Osteocyte (in vitro differentiated cells): ENCODE data around the gene CES2. TPM values are rescaled to one million over a fixed set of nuclear protein-coding genes. Genes with fewer than 3 reads are reported as not detected.

Source experiments
- DNase-seq: peaks from one replicate; pipeline ENCODE4 v3.0.0; 2021; ENCODE audit warnings: mixed read lengths; ENCODE audit not compliant: unreplicated experiment; ENCODE audit errors: extremely low spot score
- H3K27ac Mint-ChIP-seq: one replicate; pipeline ENCODE4 v1.8.0; 2021; ENCODE audit warnings: mild to moderate bottlenecking, mixed read lengths; ENCODE audit not compliant: unreplicated experiment
- H3K27me3 Mint-ChIP-seq: one replicate; pipeline ENCODE4 v1.8.0; 2021; ENCODE audit warnings: mixed read lengths; ENCODE audit not compliant: unreplicated experiment
- H3K36me3 Mint-ChIP-seq: one replicate; pipeline ENCODE4 v1.8.0; 2021; ENCODE audit warnings: mixed read lengths; ENCODE audit not compliant: unreplicated experiment
- H3K4me1 Mint-ChIP-seq: one replicate; pipeline ENCODE4 v1.8.0; 2021; ENCODE audit warnings: mixed read lengths; ENCODE audit not compliant: unreplicated experiment
- H3K4me3 Mint-ChIP-seq: one replicate; pipeline ENCODE4 v1.8.0; 2021; ENCODE audit warnings: mild to moderate bottlenecking, moderate library complexity, mixed read lengths; ENCODE audit not compliant: unreplicated experiment
- H3K9me3 Mint-ChIP-seq: one replicate; pipeline ENCODE4 v1.8.0; 2021; ENCODE audit warnings: mixed read lengths; ENCODE audit not compliant: unreplicated experiment
- total RNA-seq: library from RNA; stranded (reverse); gene quantifications from 2 replicates; pipeline ENCODE4 v1.2.1, GENCODE V29; 2021
- TF ChIP-seq, protein P1 (sequence below): fragments of 200-600 bp; sonication (generic); IDR thresholded peaks from 2 replicates; pipeline ENCODE4 v1.5.0; 2021; ENCODE audit warnings: antibody characterized with exemption, mild to moderate bottlenecking, moderate library complexity

Gene CES2
- total RNA-seq, 1 donor from 2014 or later, result 38.6 TPM

DNA sequence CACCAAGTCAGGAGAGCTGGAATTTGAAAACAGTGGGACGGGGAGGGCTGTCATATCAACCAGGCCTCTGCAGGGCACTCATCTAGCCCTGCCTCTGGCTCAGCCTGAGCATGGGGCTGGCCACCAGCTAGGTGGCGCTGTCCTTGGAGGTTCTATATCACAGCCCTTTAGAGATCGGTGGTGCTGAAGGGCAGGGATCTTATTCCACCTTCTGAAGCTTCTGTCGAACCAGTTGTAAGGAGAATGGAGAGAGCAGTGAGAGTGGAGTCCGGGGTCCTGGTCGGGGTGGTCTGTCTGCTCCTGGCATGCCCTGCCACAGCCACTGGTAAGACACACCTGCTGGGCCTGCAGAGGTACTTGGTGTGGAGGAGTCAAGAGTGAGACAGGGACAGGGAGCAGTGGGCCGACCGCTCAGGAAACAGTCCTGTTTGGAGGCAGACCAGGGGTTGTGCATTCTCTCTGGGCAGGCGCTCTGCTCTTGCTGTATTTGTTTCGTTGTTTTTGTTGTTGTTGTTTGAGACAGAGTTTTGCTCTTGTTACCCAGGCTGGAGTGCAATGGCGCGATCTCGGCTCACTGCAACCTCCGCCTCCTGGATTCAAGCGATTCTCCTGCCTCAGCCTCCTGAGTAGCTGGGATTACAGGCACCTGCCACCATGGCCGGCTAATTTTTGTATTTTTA lies 25.9 kb downstream of the CES2 start, which contains the start of gene CES3:
Gene CES3 (plus strand): TSS at position 202 of the 680 bp plus-strand sequence. CDS start 42 bp downstream, at position 244.
- no peaks in the 10 kb centered on the region for H3K4me1 Mint-ChIP-seq
- TF ChIP-seq, protein P1, sequence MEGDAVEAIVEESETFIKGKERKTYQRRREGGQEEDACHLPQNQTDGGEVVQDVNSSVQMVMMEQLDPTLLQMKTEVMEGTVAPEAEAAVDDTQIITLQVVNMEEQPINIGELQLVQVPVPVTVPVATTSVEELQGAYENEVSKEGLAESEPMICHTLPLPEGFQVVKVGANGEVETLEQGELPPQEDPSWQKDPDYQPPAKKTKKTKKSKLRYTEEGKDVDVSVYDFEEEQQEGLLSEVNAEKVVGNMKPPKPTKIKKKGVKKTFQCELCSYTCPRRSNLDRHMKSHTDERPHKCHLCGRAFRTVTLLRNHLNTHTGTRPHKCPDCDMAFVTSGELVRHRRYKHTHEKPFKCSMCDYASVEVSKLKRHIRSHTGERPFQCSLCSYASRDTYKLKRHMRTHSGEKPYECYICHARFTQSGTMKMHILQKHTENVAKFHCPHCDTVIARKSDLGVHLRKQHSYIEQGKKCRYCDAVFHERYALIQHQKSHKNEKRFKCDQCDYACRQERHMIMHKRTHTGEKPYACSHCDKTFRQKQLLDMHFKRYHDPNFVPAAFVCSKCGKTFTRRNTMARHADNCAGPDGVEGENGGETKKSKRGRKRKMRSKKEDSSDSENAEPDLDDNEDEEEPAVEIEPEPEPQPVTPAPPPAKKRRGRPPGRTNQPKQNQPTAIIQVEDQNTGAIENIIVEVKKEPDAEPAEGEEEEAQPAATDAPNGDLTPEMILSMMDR, result peak; percentile 72
- peaks cover 32% of the 10 kb centered on the region for H3K27me3 Mint-ChIP-seq
- H3K36me3 Mint-ChIP-seq, result no peaks in the 10 kb centered on the region
- H3K27ac Mint-ChIP-seq, result no peak within 1 kb of the TSS
- H3K9me3 Mint-ChIP-seq, result no peaks in the 10 kb centered on the region
- no peak within 1 kb of the TSS for H3K4me3 Mint-ChIP-seq
- no peak for DNase-seq

DNA sequence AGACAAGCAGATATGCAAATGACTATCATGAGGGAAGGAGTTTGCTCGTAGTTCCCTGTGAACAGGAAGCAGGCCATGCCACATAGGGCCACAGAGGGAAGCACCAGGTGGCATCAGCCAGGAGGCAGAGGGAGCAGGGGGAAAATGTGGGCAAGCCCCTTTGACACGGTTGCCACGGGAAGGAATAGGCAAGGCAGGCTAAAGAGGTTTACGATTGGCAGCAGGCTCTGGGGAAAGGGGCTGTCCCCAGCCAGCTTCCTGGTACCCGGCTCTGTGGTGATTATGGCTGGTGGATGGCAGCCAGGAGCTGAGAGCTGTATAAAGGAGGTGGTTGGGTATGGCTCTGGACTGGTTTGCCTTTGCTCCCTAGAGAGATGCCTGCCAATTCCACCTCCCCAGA lies 26.6 kb downstream of the CES2 start:
- H3K4me1 Mint-ChIP-seq, result no peaks in the 10 kb centered on the region
- H3K36me3 Mint-ChIP-seq, result no peaks in the 10 kb centered on the region
- DNase-seq, result no peak
- H3K4me3 Mint-ChIP-seq, result no peak overlapping the region
- H3K27ac Mint-ChIP-seq, result no peak overlapping the region
- no peaks in the 10 kb centered on the region for H3K9me3 Mint-ChIP-seq
- peaks cover 38% of the 10 kb centered on the region for H3K27me3 Mint-ChIP-seq
- TF ChIP-seq, protein P1, result no peak

DNA sequence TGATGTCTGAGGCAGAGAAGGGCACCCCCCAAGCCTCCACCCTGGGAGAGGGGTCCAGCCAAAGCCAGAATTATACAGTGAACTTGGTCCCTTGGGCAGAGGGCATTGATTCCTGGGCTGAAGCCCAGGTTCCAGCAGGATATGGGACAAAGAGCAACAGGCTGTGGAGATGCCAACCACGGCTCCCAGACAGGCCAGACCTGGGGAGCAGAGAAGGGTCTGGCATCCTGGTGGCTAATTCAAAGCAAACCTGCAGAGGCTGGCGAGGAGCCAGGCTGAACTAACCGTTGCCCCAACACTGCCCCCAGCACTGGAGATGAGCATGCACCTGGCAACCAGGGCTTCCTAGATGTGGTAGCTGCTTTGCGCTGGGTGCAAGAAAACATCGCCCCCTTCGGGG lies 28.7 kb downstream of the CES2 start:
- no peak overlapping the region for H3K4me3 Mint-ChIP-seq
- H3K27ac Mint-ChIP-seq, result no peak overlapping the region
- peaks cover 27% of the 10 kb centered on the region for H3K27me3 Mint-ChIP-seq
- no peaks in the 10 kb centered on the region for H3K4me1 Mint-ChIP-seq
- no peaks in the 10 kb centered on the region for H3K9me3 Mint-ChIP-seq
- TF ChIP-seq, protein P1, result no peak
- no peaks in the 10 kb centered on the region for H3K36me3 Mint-ChIP-seq
- DNase-seq, result no peak

DNA sequence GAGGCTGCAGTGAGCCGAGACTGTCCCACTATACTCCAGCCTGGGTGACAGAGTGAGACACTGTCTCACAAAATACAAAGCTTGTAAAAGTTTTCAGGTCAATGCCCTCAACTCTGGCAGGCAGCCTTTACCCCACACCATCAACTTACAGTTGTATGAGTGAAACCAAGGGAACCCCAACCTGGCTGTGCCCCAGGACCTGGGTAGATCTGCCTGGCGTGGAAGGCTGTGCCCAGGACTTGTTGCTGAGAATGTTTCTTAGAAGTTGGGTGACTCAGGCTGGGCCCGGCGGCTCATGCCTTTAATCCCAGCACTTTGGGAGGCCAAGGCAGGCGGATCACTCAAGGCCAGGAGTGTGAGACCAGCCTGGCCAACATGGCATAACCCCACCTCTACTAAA lies 33.5 kb downstream of the CES2 start:
- H3K4me1 Mint-ChIP-seq, result no peaks in the 10 kb centered on the region
- no peaks in the 10 kb centered on the region for H3K36me3 Mint-ChIP-seq
- TF ChIP-seq, protein P1, result no peak
- no peak overlapping the region for H3K27ac Mint-ChIP-seq
- peaks cover 32% of the 10 kb centered on the region for H3K27me3 Mint-ChIP-seq
- H3K9me3 Mint-ChIP-seq, result no peaks in the 10 kb centered on the region
- H3K4me3 Mint-ChIP-seq, result no peak overlapping the region
- no peak for DNase-seq

DNA sequence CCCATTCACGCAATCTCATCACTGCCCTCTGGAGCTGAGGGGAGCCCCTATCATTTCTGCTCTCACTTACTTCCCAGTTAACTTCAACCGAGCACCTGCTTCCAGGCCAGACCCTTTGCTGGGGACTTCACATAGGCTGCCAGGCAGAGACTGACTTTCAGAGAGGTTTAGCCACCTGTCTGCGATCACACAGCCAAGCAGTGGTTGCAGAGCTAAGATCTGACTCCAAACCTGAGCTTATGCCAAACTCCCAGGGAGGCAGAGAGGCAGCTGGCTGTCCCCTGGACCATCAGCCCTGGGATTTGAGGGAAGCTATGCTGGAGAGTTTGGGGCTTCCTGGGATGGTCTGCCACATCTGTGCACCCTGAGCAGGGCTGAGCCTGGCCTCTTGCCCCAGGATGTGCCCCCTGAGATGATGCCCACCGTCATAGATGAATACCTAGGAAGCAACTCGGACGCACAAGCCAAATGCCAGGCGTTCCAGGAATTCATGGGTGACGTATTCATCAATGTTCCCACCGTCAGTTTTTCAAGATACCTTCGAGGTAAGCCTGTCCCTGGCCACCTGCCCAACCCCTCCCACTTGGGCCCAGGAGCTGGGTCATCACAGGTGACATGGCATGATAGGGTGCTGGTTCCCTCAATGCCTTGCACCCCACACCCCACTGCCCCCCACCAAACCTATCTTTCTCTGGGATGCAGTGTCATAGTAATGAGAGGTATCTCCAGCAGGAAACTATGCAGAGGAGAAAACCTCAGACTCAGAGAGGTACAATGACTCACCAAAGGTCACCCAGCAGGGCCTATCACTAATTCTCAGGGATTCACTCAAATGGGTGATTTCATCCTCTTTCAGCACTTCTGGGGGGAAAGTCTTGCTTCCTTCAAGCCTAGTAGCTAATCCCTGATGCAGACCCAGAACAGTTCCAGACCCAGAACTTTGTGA lies 35.7 kb downstream of the CES2 start:
- no peaks in the 10 kb centered on the region for H3K9me3 Mint-ChIP-seq
- DNase-seq, result no peak
- no peak overlapping the region for H3K4me3 Mint-ChIP-seq
- H3K27me3 Mint-ChIP-seq, result peaks cover 21% of the 10 kb centered on the region
- H3K36me3 Mint-ChIP-seq, result no peaks in the 10 kb centered on the region
- TF ChIP-seq, protein P1, result no peak
- no peak overlapping the region for H3K27ac Mint-ChIP-seq
- no peaks in the 10 kb centered on the region for H3K4me1 Mint-ChIP-seq
